ENCODE measurements around the gene ZSWIM4.

ZSWIM4 gene

DNA sequence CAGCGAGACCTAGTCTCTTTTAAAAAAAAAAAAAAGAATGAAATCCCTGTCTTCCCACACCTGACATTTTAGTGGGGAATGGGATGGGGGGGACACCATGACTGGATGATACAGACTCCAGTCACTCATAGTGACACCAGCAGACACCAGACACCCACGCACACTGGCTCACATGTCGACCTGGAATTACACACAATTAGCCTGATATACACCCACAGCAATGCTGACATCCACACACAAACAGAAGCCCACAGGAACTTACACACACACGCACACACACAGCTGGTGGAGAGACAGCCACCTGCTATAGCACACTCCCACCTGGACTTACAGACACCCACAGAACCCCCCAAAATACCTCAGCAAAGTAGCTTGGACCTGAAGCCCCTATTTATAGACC is 73.4 kb downstream of the ZSWIM4 start:
- no peak overlapping the region for H3K27ac ChIP-seq
- TF ChIP-seq, protein P1, sequence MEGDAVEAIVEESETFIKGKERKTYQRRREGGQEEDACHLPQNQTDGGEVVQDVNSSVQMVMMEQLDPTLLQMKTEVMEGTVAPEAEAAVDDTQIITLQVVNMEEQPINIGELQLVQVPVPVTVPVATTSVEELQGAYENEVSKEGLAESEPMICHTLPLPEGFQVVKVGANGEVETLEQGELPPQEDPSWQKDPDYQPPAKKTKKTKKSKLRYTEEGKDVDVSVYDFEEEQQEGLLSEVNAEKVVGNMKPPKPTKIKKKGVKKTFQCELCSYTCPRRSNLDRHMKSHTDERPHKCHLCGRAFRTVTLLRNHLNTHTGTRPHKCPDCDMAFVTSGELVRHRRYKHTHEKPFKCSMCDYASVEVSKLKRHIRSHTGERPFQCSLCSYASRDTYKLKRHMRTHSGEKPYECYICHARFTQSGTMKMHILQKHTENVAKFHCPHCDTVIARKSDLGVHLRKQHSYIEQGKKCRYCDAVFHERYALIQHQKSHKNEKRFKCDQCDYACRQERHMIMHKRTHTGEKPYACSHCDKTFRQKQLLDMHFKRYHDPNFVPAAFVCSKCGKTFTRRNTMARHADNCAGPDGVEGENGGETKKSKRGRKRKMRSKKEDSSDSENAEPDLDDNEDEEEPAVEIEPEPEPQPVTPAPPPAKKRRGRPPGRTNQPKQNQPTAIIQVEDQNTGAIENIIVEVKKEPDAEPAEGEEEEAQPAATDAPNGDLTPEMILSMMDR (conservative IDR thresholded peaks at IDR 0.05; ENCODE audit: low read depth): no peak
- POLR2A ChIA-PET (ENCODE audit: low non-redundant PET): no interaction called here
- DNase-seq (ENCODE audit: low spot score): no peak
- CTCF ChIA-PET: interaction anchor here (1.0 kb wide), 1 partner anchor 190 kb away, joined by 3 read pairs; no protein-coding TSS in a partner anchor

- POLR2A ChIA-PET (ENCODE audit: low non-redundant PET): no interaction called here
- H3K27ac ChIP-seq: no peak overlapping the region
- DNase-seq (ENCODE audit: low spot score): no peak
- CTCF ChIA-PET: interaction anchor here (0.7 to 1.0 kb wide), 2 partner anchors 19 to 190 kb away, joined by 3 to 4 read pairs; no protein-coding TSS in a partner anchor
- TF ChIP-seq, protein P1 (conservative IDR thresholded peaks at IDR 0.05; ENCODE audit: low read depth): no peak
Observed at GRCh38 chr19:13869281-13869680, 74.0 kb downstream of the ZSWIM4 start.

- ChIA-PET POLR2A (ENCODE audit: low non-redundant PET) (no interaction called here), CTCF (interaction anchor here (1.1 kb wide), 1 partner anchor 203 kb away, joined by 3 read pairs; no protein-coding TSS in a partner anchor)
- peak overlapping the region; percentile 15; the same call in 1 of the 2 replicates for H3K27ac ChIP-seq
- TF ChIP-seq, protein P1 (conservative IDR thresholded peaks at IDR 0.05; ENCODE audit: low read depth): no peak
- no peak for DNase-seq (ENCODE audit: low spot score)
Observed at GRCh38 chr19:13870873-13871272, 75.6 kb downstream of the ZSWIM4 start.

GRCh38 chr19:13872339-13872694 is 77.1 kb downstream of the ZSWIM4 start:
- ChIA-PET CTCF (interaction anchor here (0.6 to 1.1 kb wide), 2 partner anchors 88 to 201 kb away, joined by 3 to 4 read pairs; no protein-coding TSS in a partner anchor), POLR2A (ENCODE audit: low non-redundant PET) (no interaction called here)
- H3K27ac ChIP-seq: no peak overlapping the region
- TF ChIP-seq, protein P1 (conservative IDR thresholded peaks at IDR 0.05; ENCODE audit: low read depth): no peak
- DNase-seq (ENCODE audit: low spot score): no peak

DNA sequence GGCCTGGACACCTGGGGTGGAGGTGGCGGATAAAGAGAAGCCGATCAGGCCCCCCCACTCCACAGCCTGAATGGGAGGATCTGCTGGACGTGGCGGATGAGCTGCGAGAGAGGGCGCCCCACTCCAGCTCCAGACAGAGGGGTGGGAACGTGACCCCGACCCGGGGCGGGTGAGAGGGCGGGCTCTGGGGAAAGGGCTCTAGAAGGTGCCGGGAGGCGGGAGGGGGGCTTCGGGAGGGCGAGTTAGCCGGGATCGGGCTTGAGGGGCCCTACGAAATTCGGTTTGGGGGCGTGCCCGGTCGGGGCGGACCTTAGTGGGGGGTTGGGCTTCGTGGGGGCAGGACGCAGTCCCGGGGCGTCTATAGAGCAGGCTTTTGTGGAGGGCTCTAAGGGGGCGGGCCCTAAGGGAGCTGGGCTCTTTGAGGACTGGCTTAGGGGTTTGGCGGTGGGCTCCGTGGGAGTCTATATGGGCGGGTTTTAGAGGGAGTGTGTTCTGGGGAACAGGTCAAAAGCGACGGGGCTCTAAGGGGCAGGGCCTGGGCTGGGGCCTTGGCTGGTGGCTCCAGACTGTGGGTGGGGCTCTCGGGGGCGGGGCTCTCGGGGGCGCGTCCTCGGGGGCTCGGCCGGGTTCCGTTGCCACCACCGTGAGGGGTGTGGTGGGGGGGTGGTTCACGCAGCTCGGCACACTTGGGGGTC is 77.6 kb downstream of the ZSWIM4 start:
- H3K27ac ChIP-seq: no peak overlapping the region; the same call in 1 of the 2 replicates
- DNase-seq (ENCODE audit: low spot score): no peak
- POLR2A ChIA-PET (ENCODE audit: low non-redundant PET): interaction anchor here (0.6 kb wide), 1 partner anchor 26 kb away, joined by 3 read pairs; no protein-coding TSS in a partner anchor
- TF ChIP-seq, protein P1 (conservative IDR thresholded peaks at IDR 0.05; ENCODE audit: low read depth): peak; percentile 52
- CTCF ChIA-PET: interaction anchor here (0.6 to 1.1 kb wide), 3 partner anchors 45 to 200 kb away, joined by 3 to 7 read pairs (median 3); no protein-coding TSS in a partner anchor

GRCh38 chr19:13873834-13874515 is 78.7 kb downstream of the ZSWIM4 start:
- ChIA-PET POLR2A (ENCODE audit: low non-redundant PET) (no interaction called here), CTCF (interaction anchor here (1.0 kb wide), 1 partner anchor 186 kb away, joined by 3 read pairs; no protein-coding TSS in a partner anchor)
- DNase-seq (ENCODE audit: low spot score): no peak
- TF ChIP-seq, protein P1 (conservative IDR thresholded peaks at IDR 0.05; ENCODE audit: low read depth): no peak
- 0 out of 2 replicates have a peak overlapping the region, but pooled peaks have one; percentile 4 for H3K27ac ChIP-seq

Measured in RWPE1 (cell line).